Measurements from ENCODE around the gene DUOXA2.

Gene DUOXA2

DNA sequence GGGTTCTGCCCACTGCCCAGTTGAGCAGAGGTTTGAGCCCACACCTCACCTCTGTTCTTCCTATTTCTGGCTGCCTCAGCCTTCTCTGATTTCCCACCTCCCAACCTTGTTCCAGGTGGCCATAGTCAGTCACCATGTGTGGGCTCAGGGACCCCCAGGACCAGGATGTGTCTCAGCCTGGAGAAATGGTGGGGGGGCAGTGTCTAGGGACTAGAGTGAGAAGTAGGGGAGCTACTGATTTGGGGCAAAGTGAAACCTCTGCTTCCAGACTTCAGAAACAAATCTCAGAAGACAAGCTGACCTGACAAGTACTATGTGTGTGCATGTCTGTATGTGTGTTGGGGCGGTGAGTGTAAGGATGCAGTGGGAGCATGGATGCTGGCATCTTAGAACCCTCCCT is 50.8 kb downstream of the DUOXA2 start:
- no peaks in the 10 kb centered on the region for H3K9me3 ChIP-seq (ENCODE audit: control insufficient read depth in 2 of 2, low read length in 2 of 2)
- H3K4me3 ChIP-seq (ENCODE audit: low read length in 2 of 2): no peak overlapping the region
- H3K4me1 ChIP-seq (ENCODE audit: control insufficient read depth, insufficient read depth, low read length): peaks cover 26% of the 10 kb centered on the region
- H3K36me3 ChIP-seq (ENCODE audit: control insufficient read depth in 2 of 2, insufficient read depth in 2 of 2, low read length in 2 of 2): no peaks in the 10 kb centered on the region
- H3K27ac ChIP-seq (ENCODE audit: low read length): no peak overlapping the region
- peak overlapping the region in 1 of 2 donors; percentile 6 for H3K9ac ChIP-seq (ENCODE audit: low read length in 2 of 2)
- H3K27me3 ChIP-seq (ENCODE audit: control insufficient read depth in 1 of 2, insufficient read depth in 2 of 2, low read length in 2 of 2): no peaks in the 10 kb centered on the region

DNA sequence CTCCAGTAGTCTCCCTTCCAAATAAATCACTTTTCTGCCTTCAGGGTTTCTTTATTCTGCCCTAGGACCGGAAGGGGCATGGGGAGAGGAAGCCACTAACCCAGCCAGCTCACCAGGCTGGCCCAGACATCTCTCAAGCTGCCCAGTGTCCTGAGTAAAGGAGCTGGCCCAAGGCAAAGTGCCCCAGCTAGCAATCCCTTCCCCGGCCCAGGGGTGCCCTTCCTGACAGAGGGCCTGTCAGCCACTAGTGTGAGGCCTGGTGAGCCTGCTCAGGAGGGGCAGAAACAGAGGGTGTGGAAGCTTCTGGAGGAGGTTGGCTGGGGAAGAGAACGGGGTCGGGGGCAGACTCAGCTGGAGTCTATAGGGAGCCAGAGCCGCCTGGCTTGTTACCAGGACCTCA is 51.4 kb downstream of the DUOXA2 start:
- Histone ChIP-seq H3K27ac (ENCODE audit: low read length) (peak overlapping the region; percentile 96), H3K9me3 (ENCODE audit: control insufficient read depth in 2 of 2, low read length in 2 of 2) (no peaks in the 10 kb centered on the region), H3K27me3 (ENCODE audit: control insufficient read depth in 1 of 2, insufficient read depth in 2 of 2, low read length in 2 of 2) (no peaks in the 10 kb centered on the region), H3K4me1 (ENCODE audit: control insufficient read depth, insufficient read depth, low read length) (peaks cover 26% of the 10 kb centered on the region), H3K9ac (ENCODE audit: low read length in 2 of 2) (no peak overlapping the region), H3K4me3 (ENCODE audit: low read length in 2 of 2) (no peak overlapping the region), H3K36me3 (ENCODE audit: control insufficient read depth in 2 of 2, insufficient read depth in 2 of 2, low read length in 2 of 2) (no peaks in the 10 kb centered on the region)

DNA sequence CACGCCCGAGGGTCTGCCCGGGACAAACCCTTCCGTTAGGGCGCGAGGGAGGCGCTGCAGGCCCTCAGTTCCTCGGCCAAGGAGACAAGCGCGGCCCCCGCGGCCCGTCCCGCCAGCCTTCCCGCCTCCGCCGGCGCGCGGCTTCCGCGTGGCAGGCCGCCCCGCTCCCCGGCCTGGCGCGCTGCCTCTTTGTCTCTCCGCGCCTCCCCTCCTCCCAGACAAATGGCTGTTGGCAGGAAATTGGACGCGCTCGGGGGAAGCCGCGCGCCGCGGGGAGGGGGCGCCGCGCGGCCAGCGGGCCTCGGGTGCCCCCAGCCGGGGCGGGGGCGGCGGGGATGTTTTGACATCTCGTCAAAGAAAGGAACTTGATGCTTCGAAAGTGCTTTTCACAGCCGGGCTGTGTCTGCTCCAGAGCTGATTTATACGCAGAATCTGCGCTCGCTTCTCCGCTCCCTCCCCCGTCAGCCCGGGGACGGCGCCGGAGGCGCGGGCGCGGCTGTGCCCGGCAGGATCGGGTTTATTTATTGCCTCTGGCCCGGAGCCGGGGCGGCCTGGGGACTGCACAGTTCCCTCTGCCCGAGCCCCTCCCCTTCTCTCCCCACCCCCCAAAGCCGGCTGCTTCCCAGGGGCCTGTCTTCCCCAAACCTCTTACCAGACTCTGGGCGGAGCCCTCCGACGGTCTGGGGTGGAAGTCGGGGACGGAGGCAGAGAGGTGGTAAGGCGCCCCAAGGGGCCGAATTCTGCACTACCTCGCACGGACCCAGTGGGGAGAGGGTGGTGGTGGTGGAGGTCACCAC is 52.9 kb downstream of the DUOXA2 start:
- Histone ChIP-seq H3K4me3 (ENCODE audit: low read length in 2 of 2) (peak overlapping the region; percentile 69 to 77), H3K36me3 (ENCODE audit: control insufficient read depth in 2 of 2, insufficient read depth in 2 of 2, low read length in 2 of 2) (no peaks in the 10 kb centered on the region), H3K4me1 (ENCODE audit: control insufficient read depth, insufficient read depth, low read length) (peaks cover 26% of the 10 kb centered on the region), H3K27ac (ENCODE audit: low read length) (peak overlapping the region; percentile 96), H3K27me3 (ENCODE audit: control insufficient read depth in 1 of 2, insufficient read depth in 2 of 2, low read length in 2 of 2) (no peaks in the 10 kb centered on the region), H3K9ac (ENCODE audit: low read length in 2 of 2) (peak overlapping the region; percentile 88 to 98), H3K9me3 (ENCODE audit: control insufficient read depth in 2 of 2, low read length in 2 of 2) (no peaks in the 10 kb centered on the region)

GRCh38 chr15:45167631-45168205 is 53.6 kb downstream of the DUOXA2 start:
- H3K27ac ChIP-seq (ENCODE audit: low read length): peak overlapping the region; percentile 96
- H3K36me3 ChIP-seq (ENCODE audit: control insufficient read depth in 2 of 2, insufficient read depth in 2 of 2, low read length in 2 of 2): no peaks in the 10 kb centered on the region
- no peaks in the 10 kb centered on the region for H3K9me3 ChIP-seq (ENCODE audit: control insufficient read depth in 2 of 2, low read length in 2 of 2)
- peak overlapping the region; percentile 69 to 77 for H3K4me3 ChIP-seq (ENCODE audit: low read length in 2 of 2)
- peaks cover 24% of the 10 kb centered on the region for H3K4me1 ChIP-seq (ENCODE audit: control insufficient read depth, insufficient read depth, low read length)
- peak overlapping the region; percentile 88 to 98 for H3K9ac ChIP-seq (ENCODE audit: low read length in 2 of 2)
- H3K27me3 ChIP-seq (ENCODE audit: control insufficient read depth in 1 of 2, insufficient read depth in 2 of 2, low read length in 2 of 2): no peaks in the 10 kb centered on the region

Data from stomach smooth muscle (tissue), 2 donors.